NCI-H774 (cell line): Measurements from ENCODE around the gene HDLBP.
"Not testable (repeated sequence)": the region's sequence is repeated elsewhere in the genome, so short reads cannot be mapped to it uniquely, and the experiment has no call there.

Experiments used
- DNase-seq: peaks from one replicate; lab custom pipeline; 2025; lab: John Stamatoyannopoulos, UW

The HDLBP gene

DNA sequence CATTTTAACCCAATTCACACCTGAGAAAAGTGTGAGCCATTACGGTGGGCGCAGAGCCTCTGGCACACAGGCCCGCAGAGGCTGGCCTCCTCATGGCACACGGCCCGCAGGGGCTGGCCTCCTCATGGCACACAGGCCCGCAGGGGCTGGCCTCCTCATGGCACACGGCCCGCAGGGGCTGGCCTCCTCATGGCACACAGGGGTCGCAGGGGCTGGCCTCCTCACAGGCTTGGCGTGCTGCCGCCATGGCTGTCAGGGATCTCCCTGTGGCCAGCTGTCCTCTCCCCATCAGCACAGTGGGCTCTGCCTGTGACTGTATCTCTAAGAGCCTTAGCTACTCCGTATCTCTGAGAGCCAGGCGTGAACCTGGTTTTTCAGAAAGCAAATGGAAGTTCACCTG lies 102.4 kb downstream of the HDLBP start:
- DNase-seq, result no peak

- DNase-seq, result no peak
Measured at GRCh38 chr2:241211276-241211675, 104.2 kb downstream of the HDLBP start.

DNA sequence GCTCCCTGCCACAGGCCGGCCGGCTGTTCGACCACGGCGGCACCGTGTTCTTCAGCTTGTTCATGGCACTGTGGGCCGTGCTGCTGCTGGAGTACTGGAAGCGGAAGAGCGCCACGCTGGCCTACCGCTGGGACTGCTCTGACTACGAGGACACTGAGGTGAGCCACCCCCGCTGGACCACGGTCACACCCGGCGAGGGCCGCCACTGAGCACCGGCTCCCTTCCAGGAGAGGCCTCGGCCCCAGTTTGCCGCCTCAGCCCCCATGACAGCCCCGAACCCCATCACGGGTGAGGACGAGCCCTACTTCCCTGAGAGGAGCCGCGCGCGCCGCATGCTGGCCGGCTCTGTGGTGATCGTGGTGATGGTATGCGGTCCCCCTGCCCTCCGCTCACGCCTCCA lies 106.2 kb downstream of the HDLBP start:
- no peak for DNase-seq

- no peak for DNase-seq
Measured at GRCh38 chr2:241208058-241208457, 107.4 kb downstream of the HDLBP start.

- no peak for DNase-seq
Measured at GRCh38 chr2:241207641-241208040, 107.8 kb downstream of the HDLBP start.

DNA sequence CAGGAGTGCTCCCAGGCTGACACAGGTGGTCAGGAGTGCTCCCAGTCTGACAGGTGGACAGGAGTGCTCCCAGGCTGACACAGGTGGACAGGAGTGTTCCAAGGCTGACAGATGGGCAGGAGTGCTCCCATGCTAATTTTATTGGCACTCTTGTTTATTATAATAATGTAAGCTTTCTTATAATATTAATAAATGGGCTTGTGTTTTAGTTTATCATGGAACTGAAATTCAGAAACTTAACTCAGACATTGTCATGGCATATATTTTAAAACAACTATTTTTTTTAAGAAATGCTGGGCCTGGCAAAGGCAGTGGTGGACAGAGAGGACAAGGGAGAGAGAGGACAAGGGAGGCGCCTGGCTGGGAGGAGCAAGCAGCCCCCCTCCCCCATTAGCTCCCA lies 108.3 kb downstream of the HDLBP start:
- DNase-seq, result no peak

GRCh38 chr2:241205086-241205485 lies 110.4 kb downstream of the HDLBP start:
- DNase-seq, result no peak

GRCh38 chr2:241204490-241204889 lies 111.0 kb downstream of the HDLBP start:
- no peak for DNase-seq

DNA sequence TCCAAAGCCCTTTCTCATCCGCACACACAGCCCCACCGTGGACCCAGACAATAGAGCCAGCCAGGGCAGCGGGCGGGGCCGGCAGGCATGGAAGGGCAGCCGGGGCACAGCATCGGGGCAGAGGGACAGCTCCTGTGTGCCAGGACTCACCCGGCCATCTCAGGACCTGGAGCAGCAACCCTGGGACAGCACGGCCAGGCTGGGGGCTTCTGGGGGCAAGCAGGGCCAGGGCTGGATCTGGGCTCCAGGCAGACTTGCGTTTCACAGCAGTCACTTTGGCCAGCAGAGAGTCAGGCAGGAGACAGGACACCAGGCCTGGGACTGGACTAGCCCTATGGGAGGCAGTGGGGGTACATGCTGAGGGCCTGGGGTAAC lies 111.5 kb downstream of the HDLBP start:
- no peak for DNase-seq

GRCh38 chr2:241203218-241204009 lies 112.1 kb downstream of the HDLBP start:
- no peak for DNase-seq

DNA sequence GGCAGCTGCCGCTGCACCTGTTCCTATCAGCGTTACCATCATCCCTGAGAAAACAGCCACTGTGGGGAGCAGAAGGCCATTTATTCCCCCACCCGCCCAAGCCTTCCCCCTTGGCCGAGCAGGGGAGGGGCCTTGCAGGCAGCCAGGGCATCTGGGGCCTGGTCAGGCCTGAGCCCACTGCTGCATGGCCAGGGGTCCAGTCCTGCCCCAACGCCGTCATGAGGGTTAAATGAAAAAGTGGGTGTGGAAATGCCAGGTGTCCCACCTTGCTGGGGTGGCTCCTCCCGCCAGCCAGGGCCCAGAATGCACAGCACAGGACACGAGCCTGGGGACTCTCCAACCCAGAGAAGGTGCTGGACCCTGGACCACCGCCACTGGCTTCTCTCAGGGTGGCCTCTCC lies 112.8 kb downstream of the HDLBP start:
- DNase-seq, result no peak

DNA sequence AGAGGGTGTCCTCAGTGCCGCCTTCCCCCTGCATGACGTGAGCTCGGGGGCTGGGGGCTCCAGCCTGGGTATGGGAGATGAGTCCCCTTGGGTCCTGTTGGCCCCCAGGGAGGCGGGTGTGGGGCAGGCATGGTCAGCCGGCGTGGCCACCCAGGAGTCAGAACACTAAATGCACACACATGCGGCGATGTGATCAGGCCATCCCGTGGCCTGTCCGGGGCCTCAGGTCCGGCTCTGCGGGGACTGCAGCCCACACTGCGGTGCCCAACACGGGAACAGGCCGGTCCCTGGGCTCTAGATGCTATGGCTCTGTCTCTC lies 113.2 kb downstream of the HDLBP start:
- no peak for DNase-seq

GRCh38 chr2:241201445-241202267 lies 113.8 kb downstream of the HDLBP start:
- DNase-seq, result no peak

DNA sequence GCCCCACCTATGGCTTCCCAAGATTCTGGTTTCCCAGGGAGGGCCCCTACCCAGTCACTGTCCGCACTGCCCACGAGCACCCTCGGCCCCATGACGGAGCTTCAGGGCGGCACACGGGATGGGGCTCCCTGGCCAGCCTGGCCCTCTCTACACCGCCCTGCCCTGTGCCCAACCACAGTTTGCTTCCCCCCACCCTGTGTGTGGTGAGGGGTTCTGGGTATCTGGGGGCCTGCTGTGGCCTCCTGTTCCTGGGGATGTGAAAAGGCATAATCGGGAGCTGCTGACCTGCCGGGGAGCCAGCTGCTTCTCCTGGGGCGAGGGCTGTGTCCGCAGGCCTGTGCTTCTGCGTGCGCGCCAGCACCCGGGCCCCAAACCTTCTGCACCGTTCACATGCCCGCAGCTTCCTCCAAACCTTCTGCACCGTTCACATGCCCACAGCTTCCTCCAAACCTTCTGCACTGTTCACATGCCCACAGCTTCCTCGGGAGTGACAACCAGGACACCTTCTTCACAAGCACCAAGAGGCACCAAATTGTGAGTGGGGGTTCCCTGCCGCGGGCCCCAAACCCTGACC lies 114.6 kb downstream of the HDLBP start:
- DNase-seq, result no peak

- no peak for DNase-seq
Measured at GRCh38 chr2:241199897-241200821, 115.3 kb downstream of the HDLBP start.

GRCh38 chr2:241199286-241199685 lies 116.2 kb downstream of the HDLBP start:
- DNase-seq, result no peak

- no peak for DNase-seq
Measured at GRCh38 chr2:241198381-241199279, 116.8 kb downstream of the HDLBP start.

- no peak for DNase-seq
Measured at GRCh38 chr2:241197947-241198346, 117.5 kb downstream of the HDLBP start.

DNA sequence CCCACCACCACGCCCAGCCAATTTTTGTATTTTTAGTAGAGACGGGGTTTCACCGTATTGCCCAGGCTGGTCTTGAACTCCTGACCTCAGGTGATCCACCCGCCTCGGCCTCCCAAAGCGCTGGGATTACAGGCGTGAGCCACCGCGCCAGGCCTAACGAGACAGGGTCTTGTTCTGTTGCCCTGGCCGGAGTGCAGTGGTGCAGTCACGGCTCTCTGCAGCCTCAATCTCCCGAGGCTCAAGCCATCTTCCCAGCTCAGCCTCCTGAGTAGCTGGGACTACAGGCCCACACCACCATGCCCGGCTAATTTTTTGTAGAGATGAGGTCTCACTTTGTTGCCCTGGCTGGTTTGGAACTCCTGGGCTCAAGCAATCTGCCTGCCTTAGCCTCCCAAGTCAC lies 118.2 kb downstream of the HDLBP start:
- not testable (repeated sequence) for DNase-seq

- no peak for DNase-seq
Measured at GRCh38 chr2:241195506-241196130, 119.9 kb downstream of the HDLBP start.

GRCh38 chr2:241194811-241195210 lies 120.7 kb downstream of the HDLBP start:
- DNase-seq, result no peak
